Activated CD8-positive, alpha-beta T cell treated with anti-CD3 and anti-CD28 coated beads for 36 hours (primary cell): Measurements from ENCODE around the gene UBE2A. TPM values are rescaled to one million over a fixed set of nuclear protein-coding genes. Genes with fewer than 3 reads are reported as not detected.

Experiments used
- ATAC-seq: fragments of 200-7000 bp; cut with Tn5 transposase; one replicate; pipeline ENCODE4 v1.10.0; 2021; ENCODE audit warnings: mild to moderate bottlenecking, moderate library complexity
- CTCF ChIA-PET: fragments of 350-600 bp; sonication (Branson Sonifier 250); formaldehyde crosslinking; loops from one replicate; lab custom pipeline; 2021; ENCODE audit warnings: antibody characterized with exemption; lab: Charles Lee
- POLR2A ChIA-PET: fragments of 350-600 bp; sonication (Branson Sonifier 250); formaldehyde crosslinking; loops from one replicate; lab custom pipeline; 2021; ENCODE audit warnings: antibody characterized with exemption; lab: Charles Lee
- DNase-seq: peaks from one replicate; pipeline ENCODE4 v3.0.0-alpha.2; 2020
- H3K27ac Mint-ChIP-seq: one replicate; pipeline ENCODE4 v1.8.0; 2021; ENCODE audit warnings: mild to moderate bottlenecking, mixed read lengths
- H3K27me3 Mint-ChIP-seq: one replicate; pipeline ENCODE4 v1.8.0; 2021; ENCODE audit warnings: mixed read lengths
- H3K36me3 Mint-ChIP-seq: one replicate; pipeline ENCODE4 v1.8.0; 2021; ENCODE audit warnings: low read depth, mixed read lengths
- H3K4me1 Mint-ChIP-seq: one replicate; pipeline ENCODE4 v1.8.0; 2021; ENCODE audit warnings: low read depth, mixed read lengths
- H3K4me3 Mint-ChIP-seq: one replicate; pipeline ENCODE4 v1.8.0; 2021; ENCODE audit warnings: mild to moderate bottlenecking, moderate library complexity, mixed read lengths
- H3K9me3 Mint-ChIP-seq: one replicate; pipeline ENCODE4 v1.8.0; 2021; ENCODE audit warnings: mixed read lengths
- CTCF ChIP-seq: fragments of 200-600 bp; IDR thresholded peaks from one replicate; pipeline ENCODE4 v1.8.0; 2022; ENCODE audit warnings: antibody characterized with exemption, mild to moderate bottlenecking
- intact Hi-C: fragments of 100-400 bp; cut with micrococcal nuclease; formaldehyde crosslinking; loops from one replicate; pipeline ENCODE4 v1.10.0; 2022
- total RNA-seq, 2 experiments: library from RNA; stranded (reverse); gene quantifications; one replicate each; pipeline ENCODE4 v1.2.3, GENCODE V29; 2021

The UBE2A gene
- total RNA-seq, 2 experiments from 2014 or later, result 50.9 to 52.4 TPM

GRCh38 chrX:119589810-119590209, 15.4 kb downstream of the UBE2A start:
- no peak overlapping the region for H3K27ac Mint-ChIP-seq
- no peaks in the 10 kb centered on the region for H3K27me3 Mint-ChIP-seq
- H3K4me3 Mint-ChIP-seq, result no peak overlapping the region
- ATAC-seq (no peak), DNase-seq (no peak)
- ChIA-PET POLR2A (interaction anchor here (1.2 to 1.3 kb wide), 2 partner anchors 11 to 13 kb away, joined by 3 read pairs; no protein-coding TSS in a partner anchor), CTCF (interaction anchor here (0.9 to 1.4 kb wide), 2 partner anchors 74 to 140 kb away, joined by 3 to 4 read pairs; no protein-coding TSS in a partner anchor)
- peaks cover 3% of the 10 kb centered on the region for H3K4me1 Mint-ChIP-seq
- H3K36me3 Mint-ChIP-seq, result peaks cover 28% of the 10 kb centered on the region
- intact Hi-C loops, result no loop called here
- H3K9me3 Mint-ChIP-seq, result no peaks in the 10 kb centered on the region
- no peak for TF ChIP-seq CTCF

GRCh38 chrX:119602701-119603255, 28.4 kb downstream of the UBE2A start:
- Mint-ChIP-seq H3K36me3 (peaks cover 26% of the 10 kb centered on the region), H3K27me3 (no peaks in the 10 kb centered on the region), H3K27ac (no peak overlapping the region), H3K9me3 (no peaks in the 10 kb centered on the region), H3K4me3 (no peak overlapping the region), H3K4me1 (peaks cover 43% of the 10 kb centered on the region)
- ChIA-PET CTCF (interaction anchor here (1.3 kb wide), 1 partner anchor 152 kb away, joined by 4 read pairs; no protein-coding TSS in a partner anchor), POLR2A (interaction anchor here (1.0 to 1.8 kb wide), 2 partner anchors 28 to 88 kb away, joined by 3 to 5 read pairs; no protein-coding TSS in a partner anchor)
- DNase-seq (no peak), ATAC-seq (no peak)
- no peak for TF ChIP-seq CTCF
- intact Hi-C loops, result loop anchor here (10.0 kb wide), 2 partner anchors 88 to 152 kb away; partner anchors contain the start of gene SOWAHD

GRCh38 chrX:119604766-119605463, 30.6 kb downstream of the UBE2A start:
- POLR2A ChIA-PET, result interaction anchor here (1.0 to 3.5 kb wide), 3 partner anchors 12 to 86 kb away, joined by 4 to 11 read pairs (median 5); no protein-coding TSS in a partner anchor
- TF ChIP-seq CTCF, result no peak
- H3K27me3 Mint-ChIP-seq, result no peaks in the 10 kb centered on the region
- intact Hi-C loops, result loop anchor here (10.0 kb wide), 2 partner anchors 90 to 150 kb away; partner anchors contain the start of gene SOWAHD
- peak; percentile 10 for DNase-seq
- no peak for ATAC-seq
- peak overlapping the region; percentile 88 for H3K4me3 Mint-ChIP-seq
- peaks cover 20% of the 10 kb centered on the region for H3K36me3 Mint-ChIP-seq
- H3K27ac Mint-ChIP-seq, result peak overlapping the region; percentile 84
- H3K9me3 Mint-ChIP-seq, result no peaks in the 10 kb centered on the region
- CTCF ChIA-PET, result interaction anchor here (1.9 kb wide), 1 partner anchor 88 kb away, joined by 5 read pairs; the partner anchor contains the start of gene SEPTIN6
- H3K4me1 Mint-ChIP-seq, result peaks cover 36% of the 10 kb centered on the region

- Mint-ChIP-seq H3K9me3 (no peaks in the 10 kb centered on the region), H3K27me3 (no peaks in the 10 kb centered on the region), H3K36me3 (peaks cover 19% of the 10 kb centered on the region), H3K4me1 (peaks cover 33% of the 10 kb centered on the region), H3K27ac (peak overlapping the region; percentile 95), H3K4me3 (peak overlapping the region; percentile 88)
- no peak for TF ChIP-seq CTCF
- DNase-seq (peak; percentile 60), ATAC-seq (peak; percentile 50)
- CTCF ChIA-PET, result interaction anchor here (1.1 to 1.9 kb wide), 4 partner anchors 14 to 148 kb away, joined by 4 to 5 read pairs (median 5); partner anchors contain the start of gene SEPTIN6
- POLR2A ChIA-PET, result interaction anchor here (0.7 to 3.5 kb wide), 12 partner anchors 11 to 186 kb away, joined by 3 to 11 read pairs (median 4); partner anchors contain the start of genes RPL39, STEEP1 and UBE2A
- intact Hi-C loops, result loop anchor here (10.0 kb wide), 2 partner anchors 91 to 149 kb away; partner anchors contain the start of gene SOWAHD
Measured at GRCh38 chrX:119605464-119606279, 31.3 kb downstream of the UBE2A start.
